Measurements from ENCODE around the gene CDIPT.

Gene CDIPT

GRCh38 chr16:29810699-29811169, 52.3 kb downstream of the CDIPT start:
- no peak for DNase-seq (ENCODE audit: low read depth)

- no peak for DNase-seq (ENCODE audit: low read depth)
Observed at GRCh38 chr16:29809850-29810698, 53.0 kb downstream of the CDIPT start.

- no peak for DNase-seq (ENCODE audit: low read depth)
Observed at GRCh38 chr16:29809031-29809747, 53.8 kb downstream of the CDIPT start.

All from stimulated activated CD4-positive, alpha-beta T cell treated with anti-CD3 and anti-CD28 coated beads, Interleukin-2, amount 100 ng/mL, for 4 hours (primary cell).